Dermis microvascular lymphatic vessel endothelial cell (primary cell): ENCODE data around the gene SHROOM2. TPM values are rescaled to one million over a fixed set of nuclear protein-coding genes. Genes with fewer than 3 reads are reported as not detected.
"Not testable (repeated sequence)": the region's sequence is repeated elsewhere in the genome, so short reads cannot be mapped to it uniquely, and the experiment has no call there.

Experiments used
- DNase-seq, 2 donors: peaks; one replicate each; pipeline versions ENCODE4 v3.0.0 to v3.0.0-alpha.2; 2010; ENCODE audit warnings: low read depth in 2 of 2
- total RNA-seq: library from RNA; depleted of rRNA; stranded (reverse); fragments of >200 nt; gene quantifications from 2 replicates; pipeline ENCODE4 v1.2.1, GENCODE V29; 2014

The SHROOM2 gene
- total RNA-seq, 1 donor from 2014 or later = 5.3 TPM

- no peak for DNase-seq
Measured at GRCh38 chrX:9829308-9830267, 43.4 kb downstream of the SHROOM2 start.

GRCh38 chrX:9832811-9833210, 46.6 kb downstream of the SHROOM2 start:
- peak in 1 of 2 donors; percentile 79 for DNase-seq

- no peak for DNase-seq
Measured at GRCh38 chrX:9835585-9836210, 49.5 kb downstream of the SHROOM2 start.

GRCh38 chrX:9842541-9842940, 56.3 kb downstream of the SHROOM2 start:
- no peak for DNase-seq

GRCh38 chrX:9844936-9845577, 58.8 kb downstream of the SHROOM2 start:
- DNase-seq = peak in 1 of 2 donors; percentile 48

- DNase-seq = no peak
Measured at GRCh38 chrX:9845578-9845952, 59.3 kb downstream of the SHROOM2 start.

- DNase-seq = no peak
Measured at GRCh38 chrX:9846631-9847030, 60.4 kb downstream of the SHROOM2 start.

GRCh38 chrX:9847071-9847470, 60.8 kb downstream of the SHROOM2 start:
- DNase-seq = peak; percentile 61 to 70

- no peak for DNase-seq
Measured at GRCh38 chrX:9848718-9849479, 62.7 kb downstream of the SHROOM2 start.

- DNase-seq = no peak
Measured at GRCh38 chrX:9851890-9852289, 65.7 kb downstream of the SHROOM2 start.

GRCh38 chrX:9853307-9853706, 67.1 kb downstream of the SHROOM2 start:
- DNase-seq = no peak

GRCh38 chrX:9855561-9856283, 69.5 kb downstream of the SHROOM2 start:
- no peak for DNase-seq

- DNase-seq = peak in 1 of 2 donors; percentile 65
Measured at GRCh38 chrX:9856588-9856987, 70.4 kb downstream of the SHROOM2 start.

- no peak for DNase-seq
Measured at GRCh38 chrX:9857575-9858474, 71.6 kb downstream of the SHROOM2 start.

GRCh38 chrX:9858684-9859083, 72.5 kb downstream of the SHROOM2 start:
- DNase-seq = not testable (repeated sequence)

GRCh38 chrX:9859711-9860555, 73.7 kb downstream of the SHROOM2 start:
- DNase-seq = no peak

GRCh38 chrX:9860826-9861225, 74.6 kb downstream of the SHROOM2 start:
- DNase-seq = no peak

GRCh38 chrX:9861711-9862110, 75.5 kb downstream of the SHROOM2 start:
- DNase-seq = no peak

- no peak for DNase-seq
Measured at GRCh38 chrX:9862525-9862924, 76.3 kb downstream of the SHROOM2 start.
